NCI-H2196 (cell line): Measurements from ENCODE around the gene NFIA.
"Not testable (repeated sequence)": the region's sequence is repeated elsewhere in the genome, so short reads cannot be mapped to it uniquely, and the experiment has no call there.

ENCODE experiments used
- DNase-seq: peaks from one replicate; lab custom pipeline; 2025; ENCODE audit not compliant: unreplicated experiment; lab: John Stamatoyannopoulos, UW

The NFIA gene

DNA sequence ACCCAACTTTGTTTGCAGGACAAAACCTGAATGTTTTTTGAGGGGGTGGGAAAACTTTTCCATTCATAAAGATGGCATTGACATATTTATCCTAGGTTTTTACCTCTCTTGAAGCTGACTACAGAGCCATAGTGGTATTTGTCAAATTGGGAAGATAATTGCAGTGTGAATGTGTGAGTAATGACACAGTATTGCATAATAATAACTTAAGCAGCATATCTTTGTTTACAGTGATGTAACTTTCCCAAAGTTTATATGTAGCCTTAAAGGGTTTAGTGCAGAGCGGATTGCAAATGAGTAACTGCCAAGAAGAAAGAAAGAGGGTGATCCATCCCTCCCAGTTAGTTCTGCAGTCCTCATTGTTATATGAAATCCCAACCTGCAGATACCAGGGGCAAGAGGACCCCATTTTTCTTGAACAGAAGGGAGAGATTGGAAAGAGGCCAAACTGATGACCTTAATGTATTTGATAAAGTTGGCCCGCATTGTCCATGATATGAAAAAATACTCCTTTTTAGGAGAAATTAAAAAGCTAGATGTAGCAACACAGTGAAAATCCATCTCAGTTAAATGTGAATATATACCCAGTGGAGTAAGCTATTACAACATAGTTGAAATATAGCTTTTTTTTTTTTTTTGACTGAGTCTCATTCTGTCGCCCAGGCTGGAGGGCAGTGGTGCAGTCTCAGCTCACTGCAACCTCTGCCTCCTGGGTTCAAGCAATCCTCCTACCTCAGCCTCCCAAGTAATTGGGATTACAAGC lies 23.7 kb upstream of the NFIA start:
- no peak for DNase-seq

DNA sequence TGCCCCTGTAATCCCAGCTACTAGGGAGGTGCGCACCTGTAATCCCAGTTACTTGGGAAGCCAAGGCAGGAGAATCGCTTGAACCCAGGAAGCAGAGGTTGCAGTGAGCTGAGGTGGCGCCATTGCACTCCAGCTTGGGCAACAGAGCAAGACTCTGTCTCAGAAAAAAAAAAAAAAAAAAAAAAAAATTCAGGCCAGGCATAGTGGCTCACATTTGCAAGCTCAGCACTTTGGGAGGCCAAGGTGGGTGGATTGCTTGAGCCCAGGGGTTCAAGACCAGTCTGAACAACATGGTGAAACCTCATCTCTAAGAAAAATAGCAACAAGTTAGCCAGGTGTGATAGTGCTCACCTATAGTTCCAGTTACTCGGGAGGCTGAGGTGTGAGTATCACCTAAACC lies 20.8 kb upstream of the NFIA start:
- not testable (repeated sequence) for DNase-seq

DNA sequence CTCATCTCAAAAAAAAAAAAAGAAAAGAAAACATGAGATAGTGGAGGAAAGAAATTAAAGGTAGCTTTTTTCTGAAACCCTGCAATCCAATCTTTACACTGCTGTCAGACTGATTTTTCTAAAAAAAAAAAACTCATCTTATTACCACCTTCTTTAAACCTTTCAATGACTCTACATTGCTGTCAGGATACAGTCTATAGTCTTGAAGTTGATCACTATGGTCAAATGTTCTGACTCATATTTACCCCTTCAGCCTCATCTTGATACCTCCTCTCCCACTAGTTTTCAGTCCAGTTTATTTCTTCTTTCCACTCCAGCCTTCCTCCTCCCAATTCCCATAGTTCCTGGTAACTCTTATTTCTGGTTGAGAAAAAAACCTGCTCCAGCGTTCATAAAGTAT lies 17.7 kb upstream of the NFIA start:
- no peak for DNase-seq

DNA sequence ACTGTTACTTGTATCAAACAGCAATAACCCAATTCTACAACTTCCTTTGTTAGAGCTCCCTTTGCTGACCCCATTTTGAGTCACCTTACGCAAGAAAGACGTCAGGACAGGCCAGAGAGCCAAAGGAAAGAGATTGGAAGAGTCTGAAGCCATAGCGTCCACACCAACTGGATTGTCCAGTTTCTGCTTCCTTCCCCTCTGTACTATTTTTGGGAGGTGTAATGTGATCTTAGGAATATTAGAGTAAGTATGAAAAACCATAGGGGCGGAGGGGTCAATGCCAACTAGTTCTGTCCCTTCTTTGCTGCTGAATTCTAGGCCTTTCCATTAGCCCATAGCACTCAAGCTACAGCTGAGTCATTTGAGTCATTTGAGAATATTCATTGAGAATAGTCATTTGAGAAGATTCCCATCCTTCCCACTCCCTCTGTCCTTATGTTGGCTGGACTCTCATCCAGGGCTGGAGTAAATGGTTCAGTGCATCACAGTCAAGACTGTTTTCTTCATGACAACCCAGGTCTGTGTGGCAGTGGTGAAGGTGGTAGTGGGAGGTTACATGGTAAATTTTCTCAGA lies 14.8 kb upstream of the NFIA start:
- DNase-seq: no peak

DNA sequence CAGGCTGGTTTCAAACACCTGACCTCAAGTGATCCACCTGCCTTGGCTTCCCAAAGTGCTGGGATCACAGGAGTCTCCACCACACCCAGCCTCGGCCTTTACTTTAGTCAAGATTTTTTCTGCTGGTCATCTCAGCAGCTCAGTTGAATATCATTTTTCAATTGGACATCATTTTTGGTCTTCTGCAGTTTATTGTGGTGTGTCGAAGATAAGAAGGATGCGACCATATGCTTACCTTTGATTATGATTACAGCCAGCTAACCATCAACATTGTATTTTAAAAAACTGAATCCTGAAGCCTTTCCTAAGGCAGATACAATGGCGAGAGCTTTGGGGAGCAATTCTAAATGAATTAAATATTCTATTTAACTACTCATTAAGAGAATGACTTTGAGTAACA lies 12.3 kb upstream of the NFIA start:
- no peak for DNase-seq

DNA sequence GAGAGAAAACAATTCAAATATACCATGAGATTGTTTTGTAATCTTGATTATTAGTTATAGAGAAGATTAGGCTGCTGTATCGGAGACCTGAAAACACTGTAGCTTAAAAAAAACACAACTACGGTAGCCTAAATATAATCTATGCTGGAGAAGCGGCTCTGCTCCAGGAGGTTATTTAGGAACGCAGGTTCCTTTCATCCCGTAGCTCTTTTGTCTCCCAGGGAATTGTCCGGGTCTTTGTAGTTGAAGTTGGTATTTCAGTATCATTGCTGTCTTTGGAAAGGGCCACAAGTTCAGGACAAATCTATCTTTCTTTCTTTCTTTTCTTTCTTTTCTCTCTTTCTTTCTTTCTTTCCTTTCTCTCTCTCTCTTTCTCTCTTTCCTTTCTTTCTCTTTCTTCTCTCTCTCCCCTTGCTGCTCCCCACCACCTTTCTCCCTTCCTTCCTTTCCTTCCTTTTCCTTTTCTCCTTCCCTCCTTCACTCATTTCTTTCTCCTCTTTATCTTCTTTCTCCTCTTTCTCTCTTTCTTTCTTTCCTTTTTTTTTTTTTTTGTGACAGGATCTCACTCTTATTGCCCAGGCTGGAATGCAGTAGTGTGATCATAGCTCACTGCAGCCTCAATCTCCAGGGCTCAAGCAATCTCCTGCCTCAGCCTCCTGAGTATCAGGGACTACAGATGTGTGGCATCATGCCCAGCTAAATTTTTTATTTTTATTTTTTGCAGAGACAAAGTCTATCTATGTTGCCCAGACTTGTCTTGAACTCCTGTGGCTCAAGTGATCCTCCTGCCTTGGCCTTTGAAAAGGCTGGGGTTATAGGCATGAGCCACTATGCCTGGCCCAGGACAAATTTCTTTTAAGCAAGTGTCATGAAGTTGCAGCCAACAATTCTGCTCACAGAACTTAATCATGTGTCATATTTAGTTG lies 10.9 kb upstream of the NFIA start:
- DNase-seq: no peak

DNA sequence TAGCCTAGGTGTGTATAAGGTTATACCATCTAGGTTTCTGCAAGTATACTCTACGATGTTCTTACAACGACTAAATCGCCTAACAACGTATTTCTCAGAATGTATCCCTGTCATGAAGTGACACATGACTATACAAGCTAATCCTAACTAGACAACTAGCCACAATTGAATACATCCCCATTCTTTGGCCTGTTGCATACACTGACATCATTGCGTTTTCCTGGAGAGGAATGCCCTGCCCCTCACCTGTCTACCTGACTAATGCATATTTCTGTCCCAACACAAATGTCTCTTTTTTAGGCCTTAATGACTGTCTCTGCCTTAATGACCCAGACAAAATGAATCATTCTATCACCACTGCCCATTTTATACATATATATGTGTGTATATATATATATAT lies 8.5 kb upstream of the NFIA start:
- DNase-seq: no peak

DNA sequence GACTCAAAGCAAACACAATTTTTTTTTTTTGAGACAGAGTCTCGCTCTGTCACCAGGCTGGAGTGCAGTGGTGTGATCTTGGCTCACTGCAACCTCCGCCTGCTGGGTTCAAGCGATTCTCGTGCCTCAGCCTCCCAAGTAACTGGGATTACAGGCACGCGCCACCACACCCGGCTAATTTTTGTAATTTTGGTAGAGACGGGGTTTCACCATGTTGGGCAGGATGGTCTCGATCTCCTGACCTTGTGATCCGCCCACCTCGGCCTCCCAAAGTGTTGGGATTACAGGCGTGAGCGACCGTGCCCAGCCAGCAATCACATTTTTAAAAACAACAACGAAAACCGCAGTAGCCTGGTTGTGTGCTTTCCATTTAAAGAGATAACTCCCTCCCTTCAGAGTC lies 6.5 kb upstream of the NFIA start:
- DNase-seq: not testable (repeated sequence)

DNA sequence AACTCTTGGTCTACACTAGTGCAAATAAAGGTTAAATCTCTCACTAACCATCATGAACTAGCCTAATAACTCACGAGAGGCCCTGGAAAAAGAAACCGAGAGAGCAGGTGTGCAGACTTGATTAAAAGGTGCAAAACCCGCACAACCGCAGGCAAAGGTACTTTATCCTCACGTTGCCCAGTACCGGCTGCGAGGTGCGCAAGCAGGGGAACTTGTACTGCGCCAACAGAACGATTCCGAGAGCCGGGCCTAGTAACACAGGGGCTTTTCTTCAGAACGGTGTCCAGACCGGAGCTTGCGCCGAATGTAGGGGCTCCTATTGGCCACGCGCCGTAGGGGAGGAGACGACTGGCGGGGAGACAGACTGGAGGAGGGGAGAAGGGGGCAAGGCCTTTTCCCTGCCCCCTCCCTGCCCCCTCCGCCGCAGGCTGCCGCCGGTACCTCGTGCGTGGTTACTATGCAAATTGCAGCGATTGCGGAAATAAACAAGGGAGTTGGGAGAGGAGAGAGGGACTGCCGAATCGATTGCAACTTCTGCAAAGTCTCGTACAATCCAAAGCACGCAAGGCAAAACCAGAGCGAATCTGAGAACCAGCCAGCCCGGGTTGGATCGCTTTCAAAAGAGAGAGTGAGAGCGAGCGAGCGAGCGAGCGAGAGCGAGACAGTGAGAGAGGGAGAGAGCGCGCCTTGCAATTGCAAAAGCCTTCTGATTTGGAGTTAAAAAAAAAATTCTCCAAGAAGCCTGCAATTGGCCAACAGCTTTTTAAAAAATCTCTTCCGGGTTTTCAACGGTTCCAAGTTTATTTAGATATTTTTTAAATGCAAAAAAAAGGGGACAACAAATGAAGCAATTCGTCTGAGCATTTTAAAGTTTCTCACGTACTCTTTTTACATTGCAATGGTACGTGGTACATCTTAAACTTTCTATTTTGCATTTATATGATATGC lies 5.4 kb upstream of the NFIA start:
- DNase-seq: peak; percentile 93

DNA sequence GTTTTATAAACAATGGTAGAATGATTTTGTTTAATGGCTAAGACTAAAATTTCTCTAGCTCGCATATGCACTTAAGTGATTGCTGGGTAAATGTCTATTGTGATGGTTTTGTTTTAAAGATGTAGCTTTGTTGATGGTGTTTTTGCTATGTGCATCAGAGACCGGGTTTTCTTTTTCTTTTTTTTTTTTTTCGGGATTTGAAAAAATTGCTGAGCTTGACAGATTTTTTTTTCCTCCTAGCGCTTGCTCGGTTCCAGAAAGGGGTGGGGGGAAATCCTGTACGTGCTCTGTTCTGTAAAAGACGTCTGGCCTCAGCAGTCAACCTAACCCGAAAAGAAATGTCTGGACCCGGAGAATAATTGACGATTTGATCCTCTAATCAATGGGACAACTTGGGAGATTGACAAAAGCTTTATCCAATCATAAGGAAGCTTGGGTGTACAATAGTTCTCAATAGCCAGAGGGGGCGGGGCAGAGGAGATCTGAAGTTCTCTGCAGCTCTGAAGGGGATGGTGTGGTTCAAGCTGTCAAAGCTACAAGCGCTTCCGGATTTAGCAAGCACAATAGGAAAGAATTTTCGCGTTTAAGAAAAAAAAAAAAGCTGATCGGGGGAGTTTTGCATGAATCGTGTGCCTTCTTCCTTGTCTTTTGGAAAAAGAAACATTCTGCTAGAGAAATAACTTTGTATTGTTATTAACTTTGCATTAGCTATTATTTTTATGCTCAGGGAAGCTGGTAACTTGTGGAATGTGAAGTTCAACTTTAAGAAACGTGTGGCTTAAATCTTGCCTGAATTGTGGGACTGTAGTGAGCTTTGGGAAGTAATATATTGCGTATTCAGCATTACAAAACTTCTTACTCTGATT lies 4.5 kb upstream of the NFIA start:
- peak; percentile 96 for DNase-seq

DNA sequence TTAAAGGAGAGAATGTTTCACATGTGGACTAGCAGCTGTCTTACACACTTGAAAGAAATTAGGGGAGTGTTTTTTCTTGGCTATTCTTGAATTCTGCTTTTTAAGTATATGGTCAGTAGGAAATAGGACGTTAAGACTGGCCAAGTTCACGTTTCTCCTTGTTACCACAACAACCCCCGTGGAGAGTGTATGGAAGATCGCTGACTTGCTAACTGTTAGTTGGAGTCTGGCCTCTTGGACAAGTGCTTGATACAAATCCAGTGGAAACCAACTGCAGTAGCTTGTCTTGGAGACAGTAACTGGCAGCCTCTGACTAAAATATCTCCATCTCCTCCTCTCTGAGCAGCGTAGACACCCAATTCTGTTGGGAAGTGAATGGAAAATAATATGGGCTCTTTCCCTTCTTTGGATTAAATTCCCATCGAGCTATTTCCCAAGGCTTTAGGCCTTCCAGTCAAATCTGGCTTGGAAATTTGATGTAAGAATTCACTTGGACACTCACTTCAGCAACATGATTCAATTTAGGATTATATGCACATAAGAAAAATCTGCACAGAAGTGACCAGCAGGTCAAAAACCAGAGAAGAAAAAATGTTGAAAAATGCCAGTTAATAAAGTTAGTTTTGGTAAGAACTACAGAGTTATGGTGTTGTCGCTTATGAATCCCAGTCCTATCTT lies 3.6 kb upstream of the NFIA start:
- DNase-seq: no peak

DNA sequence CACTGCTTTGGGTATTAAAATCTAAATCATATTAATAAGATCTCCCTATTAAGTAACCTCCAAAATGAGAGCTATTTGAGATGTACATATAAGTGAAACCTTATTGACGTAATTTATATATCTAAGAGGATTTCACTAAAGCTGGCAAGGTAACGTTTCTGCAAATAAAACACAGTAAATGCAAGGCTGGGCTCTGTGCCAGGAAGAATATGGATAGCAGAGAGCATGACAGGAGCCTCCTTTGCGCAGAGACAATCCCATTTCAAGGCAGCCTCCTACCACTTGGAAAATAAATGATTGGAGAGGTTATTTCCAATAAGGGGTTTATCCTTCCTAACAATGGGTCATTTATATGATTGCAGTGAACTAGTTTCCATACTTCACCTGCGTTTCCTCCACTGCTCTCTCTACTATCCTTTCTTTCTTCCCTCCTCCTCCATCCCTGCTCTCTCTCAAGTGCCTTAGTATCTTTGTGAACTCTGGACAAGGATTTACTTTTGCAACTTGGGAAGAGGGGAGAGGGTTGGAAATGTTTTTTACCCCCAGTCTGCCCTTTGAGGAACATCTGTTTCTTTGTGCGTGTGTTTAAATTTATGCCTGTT lies 3.0 kb upstream of the NFIA start:
- peak; percentile 28 for DNase-seq

DNA sequence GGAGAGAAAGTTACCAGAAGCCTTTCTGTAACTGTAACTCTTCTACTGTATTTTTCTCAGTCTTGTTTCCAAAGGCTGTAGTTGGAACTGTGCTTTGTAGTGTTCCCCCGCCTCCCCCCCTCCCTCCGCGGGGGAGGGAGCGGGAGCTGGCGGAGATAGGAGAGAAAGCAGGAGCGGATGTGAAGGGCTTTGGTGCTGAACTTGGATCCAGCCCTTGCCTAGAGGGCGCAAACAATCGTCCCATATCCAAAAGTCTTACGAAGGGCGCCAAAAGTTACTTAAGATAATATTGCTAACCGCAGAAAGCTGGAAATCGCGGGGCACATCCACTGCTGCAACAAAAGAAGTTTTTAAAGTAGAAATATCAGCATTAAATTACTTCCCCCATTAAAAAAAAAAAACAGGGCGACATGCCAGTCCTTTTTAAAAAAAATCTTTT lies 2.4 kb upstream of the NFIA start:
- DNase-seq: peak; percentile 81

DNA sequence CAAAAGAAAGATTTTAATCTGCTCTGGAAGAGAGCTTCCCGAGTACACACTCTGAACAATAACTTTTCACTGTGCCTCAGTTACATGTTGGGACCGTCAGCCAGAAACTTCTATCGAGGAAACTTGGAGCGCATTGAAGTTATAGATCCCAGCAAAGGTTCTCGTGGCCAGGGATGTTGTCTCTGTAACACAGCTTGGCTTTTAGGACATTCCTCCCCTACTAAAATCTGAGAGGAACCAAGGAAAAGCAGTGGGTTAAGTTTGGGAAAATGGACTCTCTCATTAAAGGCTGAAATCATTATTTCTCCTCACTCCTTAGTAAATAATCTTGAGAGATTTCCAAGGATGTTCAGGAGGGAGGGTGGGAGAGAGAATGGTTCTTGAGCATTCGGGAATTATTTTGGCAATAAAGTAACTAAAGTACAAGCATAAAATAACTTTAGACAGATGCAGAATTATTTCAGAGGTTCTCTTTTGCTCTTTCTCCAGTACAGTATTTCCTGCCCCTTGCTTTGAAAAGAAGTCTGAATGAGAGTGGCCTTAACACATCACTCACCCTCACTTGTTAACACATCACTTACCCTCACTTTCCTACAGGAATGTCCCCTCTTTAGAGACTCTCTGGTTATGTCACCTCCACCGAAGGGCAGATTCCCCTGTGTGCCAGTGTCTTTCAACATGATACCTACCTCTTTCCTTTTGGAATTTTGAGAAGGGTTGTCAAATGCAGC lies 1.8 kb upstream of the NFIA start:
- DNase-seq: no peak

DNA sequence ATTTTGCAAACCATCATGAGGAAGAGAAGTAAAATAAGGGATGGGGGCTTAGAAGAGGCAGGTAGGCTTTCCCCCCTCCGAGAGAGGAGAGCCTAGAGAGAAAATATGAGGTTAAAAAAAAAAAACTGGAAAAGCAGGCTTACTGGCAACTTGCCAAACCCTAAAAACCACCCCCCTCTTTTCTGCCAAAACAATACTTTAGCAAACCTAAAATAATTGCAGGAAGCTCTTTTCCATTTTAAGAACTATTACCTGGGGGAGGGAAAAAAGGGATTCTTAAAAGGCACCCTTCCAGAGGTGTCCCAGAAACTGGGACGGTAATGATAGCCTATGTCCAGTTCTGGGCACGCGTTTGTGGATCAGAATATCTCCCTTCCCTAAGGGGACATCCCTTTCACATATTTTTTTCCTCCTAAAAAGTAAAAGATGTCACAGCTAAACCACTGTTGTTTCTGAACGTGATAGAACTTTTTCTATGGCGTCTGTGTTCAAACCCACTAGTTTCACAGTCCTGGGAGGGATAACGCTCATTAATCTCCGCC lies 1.1 kb upstream of the NFIA start:
- peak; percentile 30 for DNase-seq

DNA sequence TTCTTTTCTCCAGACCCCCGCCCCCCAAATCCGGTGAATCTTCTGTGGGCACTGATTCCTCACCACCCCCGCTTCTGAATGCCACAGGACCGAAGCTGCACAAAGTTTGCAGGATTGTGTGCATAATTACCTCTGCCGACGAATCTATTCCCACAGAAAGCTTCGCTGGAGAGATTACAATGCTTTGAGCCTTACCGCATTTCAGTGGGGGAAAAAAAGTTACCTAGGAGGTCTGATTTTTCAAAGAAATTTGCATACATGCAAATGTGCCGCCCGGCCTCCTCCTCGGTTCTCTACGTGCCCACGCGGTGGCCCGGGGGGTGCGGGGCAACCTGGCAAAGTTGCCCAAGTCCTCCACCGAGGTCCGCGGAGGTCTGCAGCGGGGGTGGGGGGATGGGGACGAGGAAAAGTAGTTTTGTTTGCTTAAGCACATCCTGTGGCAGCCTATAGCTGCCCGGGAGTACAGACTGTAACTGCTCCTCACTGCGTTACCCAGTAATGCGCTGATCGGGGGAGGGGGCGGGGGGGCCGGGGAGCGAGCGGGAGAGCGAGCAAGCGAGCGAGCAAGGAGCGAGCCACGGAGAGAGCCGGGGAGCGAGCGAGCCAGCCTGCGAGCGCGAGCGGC lies 563 bp upstream of the NFIA start:
- peak; percentile 66 for DNase-seq

DNA sequence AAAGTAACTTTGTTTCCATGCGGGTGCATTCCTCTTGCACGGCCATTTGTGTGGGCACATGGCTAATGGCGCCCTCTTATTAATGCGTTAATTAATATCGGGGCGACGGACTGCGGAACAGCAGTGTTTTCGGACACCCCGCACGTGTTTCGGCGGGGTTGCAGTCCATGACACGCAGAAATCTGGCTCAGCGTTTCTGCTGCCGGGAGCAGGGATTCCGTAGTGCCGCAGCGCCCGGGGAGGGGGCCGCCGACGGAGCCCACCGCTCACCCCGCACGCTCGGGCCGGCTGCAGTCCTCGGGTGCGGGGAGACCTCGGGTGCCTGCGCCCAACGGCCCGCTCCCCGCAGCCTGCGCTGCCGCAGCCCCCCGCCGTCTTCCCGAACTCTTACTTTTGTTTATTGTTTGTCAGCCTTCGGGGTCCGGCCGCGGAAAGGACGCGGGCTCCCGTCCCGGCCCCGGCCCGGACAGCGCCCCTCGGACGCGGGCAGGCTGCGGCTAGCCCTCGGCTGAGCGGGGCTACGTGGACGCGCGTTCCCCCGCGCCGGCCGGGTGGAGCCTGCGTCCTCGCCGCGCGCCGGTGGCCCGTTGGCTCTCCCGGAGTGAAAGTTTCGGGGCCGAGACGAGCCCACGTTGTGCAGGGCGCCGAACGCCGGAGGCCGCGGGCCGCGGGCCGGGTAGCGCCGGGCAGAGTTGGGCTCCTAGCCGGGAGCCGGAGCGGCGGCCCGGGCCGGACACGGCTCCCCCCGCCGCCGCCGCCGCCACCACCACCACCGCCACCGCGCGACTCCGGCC lies 849 bp downstream of the NFIA start:
- DNase-seq: no peak
